Omental fat pad (tissue), 4 donors: Measurements from ENCODE around the gene PIK3R5. TPM values are rescaled to one million over a fixed set of nuclear protein-coding genes. Genes with fewer than 3 reads are reported as not detected.

Source experiments
- ATAC-seq: fragments of 150-250 bp; one replicate; pipeline ENCODE4 v1.9.1; 2016; ENCODE audit warnings: mild to moderate bottlenecking, moderate library complexity; ENCODE audit not compliant: low FRiP score
- DNase-seq: peaks from one replicate; pipeline ENCODE4 v3.0.0-alpha.2; 2019; ENCODE audit warnings: low spot score
- total RNA-seq, 4 donors: library from RNA; depleted of rRNA; stranded (reverse); fragments of >200 nt; gene quantifications; one replicate each; pipeline ENCODE4 v1.1.0, GENCODE V29; 2016
- TF ChIP-seq, protein P1 (sequence below), 3 donors: fragments of 450-650 bp; IDR thresholded peaks; one replicate each; pipeline ENCODE4 v1.5.1; 2016 to 2017; ENCODE audit warnings: antibody characterized with exemption in 3 of 3, mild to moderate bottlenecking in 3 of 3, moderate library complexity in 2 of 3

Gene PIK3R5
- total RNA-seq, 4 donors from 2014 or later = 18.9 to 60.2 (median 37.8) TPM

DNA sequence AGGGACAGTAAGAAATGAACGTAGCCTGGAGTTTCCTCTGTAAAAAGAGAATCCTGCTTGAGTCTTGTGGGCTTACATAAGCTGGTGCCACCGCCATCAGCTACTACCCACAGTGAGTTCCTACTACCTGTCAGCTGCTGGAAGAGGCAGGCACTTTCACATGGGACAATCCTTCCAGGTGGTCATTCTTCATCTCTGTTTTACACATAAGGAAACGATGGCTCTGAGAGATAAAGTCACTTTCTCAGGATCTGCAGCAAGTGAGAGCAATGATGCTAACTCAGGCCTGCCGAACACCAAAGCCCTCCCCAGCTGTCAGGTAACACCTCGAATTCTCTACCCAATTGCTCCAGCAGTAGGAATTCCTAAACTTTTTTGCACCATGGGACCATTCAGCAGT lies 26.6 kb downstream of the PIK3R5 start:
- ATAC-seq = no peak
- no peak for DNase-seq
- TF ChIP-seq, protein P1, sequence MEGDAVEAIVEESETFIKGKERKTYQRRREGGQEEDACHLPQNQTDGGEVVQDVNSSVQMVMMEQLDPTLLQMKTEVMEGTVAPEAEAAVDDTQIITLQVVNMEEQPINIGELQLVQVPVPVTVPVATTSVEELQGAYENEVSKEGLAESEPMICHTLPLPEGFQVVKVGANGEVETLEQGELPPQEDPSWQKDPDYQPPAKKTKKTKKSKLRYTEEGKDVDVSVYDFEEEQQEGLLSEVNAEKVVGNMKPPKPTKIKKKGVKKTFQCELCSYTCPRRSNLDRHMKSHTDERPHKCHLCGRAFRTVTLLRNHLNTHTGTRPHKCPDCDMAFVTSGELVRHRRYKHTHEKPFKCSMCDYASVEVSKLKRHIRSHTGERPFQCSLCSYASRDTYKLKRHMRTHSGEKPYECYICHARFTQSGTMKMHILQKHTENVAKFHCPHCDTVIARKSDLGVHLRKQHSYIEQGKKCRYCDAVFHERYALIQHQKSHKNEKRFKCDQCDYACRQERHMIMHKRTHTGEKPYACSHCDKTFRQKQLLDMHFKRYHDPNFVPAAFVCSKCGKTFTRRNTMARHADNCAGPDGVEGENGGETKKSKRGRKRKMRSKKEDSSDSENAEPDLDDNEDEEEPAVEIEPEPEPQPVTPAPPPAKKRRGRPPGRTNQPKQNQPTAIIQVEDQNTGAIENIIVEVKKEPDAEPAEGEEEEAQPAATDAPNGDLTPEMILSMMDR (IDR thresholded peaks at IDR 0.05) = no peak

DNA sequence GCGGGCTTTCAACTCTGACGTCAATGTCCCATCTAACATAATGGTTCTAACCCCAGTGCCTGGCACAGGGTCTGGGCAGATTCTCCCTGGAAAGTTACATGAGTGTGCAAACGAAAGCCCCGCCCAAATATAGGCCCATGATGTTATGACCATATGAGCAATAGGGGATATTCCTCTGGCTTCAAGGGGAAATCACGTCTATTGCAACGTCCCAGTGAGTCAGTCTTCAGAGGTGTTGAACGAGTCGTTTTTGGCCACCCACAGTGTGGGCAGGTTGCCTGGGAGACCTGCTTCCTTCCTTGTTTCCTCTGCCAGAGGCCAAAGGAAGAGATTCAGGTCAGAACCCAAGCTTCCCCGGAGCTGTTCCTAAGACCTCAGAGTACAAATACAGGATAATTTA lies 30.3 kb downstream of the PIK3R5 start:
- no peak for DNase-seq
- TF ChIP-seq, protein P1 (IDR thresholded peaks at IDR 0.05) = no peak
- ATAC-seq = no peak

DNA sequence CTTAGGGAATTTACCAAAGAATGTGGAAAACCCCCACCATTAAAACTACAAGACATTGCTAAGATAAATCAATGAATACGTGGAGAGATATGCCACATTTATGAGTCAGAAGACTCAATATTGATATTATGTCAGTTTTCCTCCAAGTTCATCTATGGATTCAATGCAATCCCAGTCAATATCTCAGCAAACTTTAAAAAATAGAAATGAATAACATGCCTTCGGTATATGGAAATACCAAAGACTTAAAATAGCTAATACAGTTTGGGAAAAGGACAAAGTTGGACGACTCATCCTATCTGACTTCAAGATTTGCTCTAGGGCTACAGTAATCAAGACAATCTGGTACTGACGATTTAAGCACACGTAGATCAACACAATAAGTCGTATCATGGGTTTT lies 31.2 kb downstream of the PIK3R5 start:
- TF ChIP-seq, protein P1 (IDR thresholded peaks at IDR 0.05) = no peak
- DNase-seq = no peak
- ATAC-seq = no peak

DNA sequence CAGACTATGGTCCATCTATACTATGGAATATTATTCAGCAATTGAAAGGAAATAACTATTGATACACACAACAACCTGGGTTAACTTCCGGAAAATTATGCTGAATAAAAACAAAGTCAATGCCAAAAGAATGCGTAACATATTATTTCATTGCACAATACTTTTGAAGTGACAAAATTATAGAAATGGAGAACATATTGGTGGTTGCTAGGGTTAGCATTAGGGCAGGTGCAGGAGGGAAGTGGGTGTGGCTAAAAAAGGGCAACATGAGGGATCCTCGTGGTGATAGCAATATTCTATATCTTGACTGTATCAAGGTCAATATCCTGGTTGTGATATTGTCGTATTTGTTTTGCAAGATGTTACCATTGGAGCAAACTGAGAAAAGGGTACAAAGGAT lies 34.9 kb downstream of the PIK3R5 start:
- TF ChIP-seq, protein P1 (IDR thresholded peaks at IDR 0.05) = no peak
- no peak for DNase-seq
- no peak for ATAC-seq

DNA sequence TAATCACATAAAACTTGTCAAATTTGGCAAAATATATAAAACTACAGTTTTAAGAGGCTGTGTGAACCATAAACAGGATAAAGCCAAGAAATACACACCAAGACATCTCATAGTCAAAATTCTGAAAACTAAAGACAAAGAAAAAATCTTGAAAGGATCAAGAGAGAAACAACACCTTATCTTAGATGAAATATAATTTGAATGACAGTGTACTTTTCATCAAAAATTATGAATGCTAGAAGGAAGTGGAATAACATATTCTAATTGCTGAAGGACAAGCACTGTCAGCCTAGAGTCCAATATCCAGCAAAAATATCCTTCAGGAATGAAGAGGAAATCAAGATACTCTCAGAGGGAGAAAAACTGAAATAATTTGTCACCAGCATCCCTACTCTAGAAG lies 37.2 kb downstream of the PIK3R5 start:
- DNase-seq = no peak
- no peak for ATAC-seq
- TF ChIP-seq, protein P1 (IDR thresholded peaks at IDR 0.05) = no peak

DNA sequence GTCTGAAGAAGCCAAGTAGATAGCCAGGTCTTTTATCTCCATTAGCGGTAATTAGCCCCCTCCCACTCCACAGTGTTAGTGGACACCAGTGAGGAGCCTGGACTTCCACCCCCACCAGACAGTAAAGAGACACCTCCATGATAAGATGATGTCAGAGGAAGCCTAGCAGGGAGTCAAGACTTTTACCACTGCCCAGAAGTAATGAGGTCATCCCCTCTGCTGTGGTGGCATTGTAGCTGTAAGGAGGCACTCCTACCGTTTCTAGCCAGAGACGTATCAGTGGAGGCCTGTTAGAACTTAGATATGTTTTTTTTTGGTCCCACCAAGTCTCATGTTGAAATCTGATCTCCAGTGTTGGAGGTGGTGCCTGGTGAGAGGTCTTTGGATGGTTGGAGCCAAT lies 38.1 kb downstream of the PIK3R5 start:
- DNase-seq (no peak), ATAC-seq (no peak)
- TF ChIP-seq, protein P1 (IDR thresholded peaks at IDR 0.05) = no peak

DNA sequence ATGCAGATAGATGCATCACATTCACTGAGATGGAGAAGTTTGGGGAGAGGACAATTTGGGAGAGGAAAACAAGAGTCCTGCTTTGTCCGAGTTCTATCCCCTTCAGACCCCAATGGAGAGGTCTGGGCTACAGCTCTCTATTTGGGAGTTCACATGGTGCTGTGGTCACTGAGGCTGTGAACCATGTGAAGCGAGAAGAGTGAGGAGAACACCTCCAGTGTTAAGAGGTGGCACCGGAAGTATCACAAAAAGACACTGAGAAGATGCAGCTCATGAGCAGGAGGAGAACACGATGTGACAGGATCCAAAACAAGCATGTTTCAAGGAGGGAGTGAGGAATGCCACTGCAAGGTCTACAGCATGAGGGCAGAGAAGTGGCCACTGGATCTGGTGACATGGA lies 39.7 kb downstream of the PIK3R5 start:
- DNase-seq = no peak
- no peak for ATAC-seq
- TF ChIP-seq, protein P1 (IDR thresholded peaks at IDR 0.05) = no peak
